A549 (cell line): ENCODE data around the gene CCDC167. TPM values are rescaled to one million over a fixed set of nuclear protein-coding genes. Genes with fewer than 3 reads are reported as not detected.
A peak's percentile ranks its signal among the peaks of the same experiment; 100 is the strongest.

Experiments
- ATAC-seq, 2 experiments: fragments of 200-7000 bp in 1 of 2; fragments of >200 bp in 1 of 2; cut with Nextera tagmentation in 1 of 2; cut with Tn5 transposase in 1 of 2; 3 replicates each; pipeline versions ENCODE4 v1.8.0 to v1.9.1; 2018 to 2020; ENCODE audit warnings: mild to moderate bottlenecking in 1 of 2, moderate library complexity in 1 of 2
- CTCF ChIA-PET: fragments of 300-600 bp; sonication (Branson Sonifier 250); formaldehyde crosslinking; extraction: SDS; loops from one replicate; lab custom pipeline; 2021; ENCODE audit warnings: antibody characterized with exemption, inconsistent platforms; lab: Yijun Ruan, JAX
- POLR2A ChIA-PET: fragments of 350-600 bp; formaldehyde crosslinking; extraction: SDS; loops from one replicate; lab custom pipeline; 2021; ENCODE audit warnings: antibody characterized with exemption, inconsistent platforms; lab: Yijun Ruan, JAX
- DNase-seq, 2 experiments: peaks; one replicate each; pipeline versions ENCODE4 v3.0.0 to v3.0.0-alpha.2; 2011 to 2016; ENCODE audit warnings: low read depth in 1 of 2, low spot score in 1 of 2
- FAIRE-seq: peaks from 2 replicates; lab custom pipeline; 2011; peaks lifted over from hg19 to GRCh38; lab: Jason Lieb, UNC
- H3K27ac ChIP-seq, 2 experiments: fragments of >200 bp; sonication (Bioruptor Twin); formaldehyde crosslinking; 3 replicates each; pipeline ENCODE4 v1.5.1; 2016 to 2017
- H3K4me1 ChIP-seq: fragments of >200 bp; sonication (Bioruptor Twin); formaldehyde crosslinking; 3 replicates; pipeline ENCODE4 v1.6.1; 2016
- H3K4me2 ChIP-seq: fragments of >200 bp; sonication (Bioruptor Twin); formaldehyde crosslinking; 3 replicates; pipeline ENCODE4 v1.6.1; 2016
- H3K4me3 ChIP-seq: fragments of >200 bp; sonication (Bioruptor Twin); formaldehyde crosslinking; 3 replicates; pipeline ENCODE4 v1.5.1; 2016
- H3K9me3 ChIP-seq: fragments of >200 bp; sonication (Bioruptor Twin); formaldehyde crosslinking; 3 replicates; pipeline ENCODE4 v1.6.1; 2016
- BHLHE40 ChIP-seq: IDR thresholded peaks from 2 replicates; pipeline ENCODE4 v1.6.1; 2012; ENCODE audit warnings: low read depth, low read length, inconsistent platforms
- CBX2 ChIP-seq: fragments of 200-600 bp; sonication (generic); IDR thresholded peaks from 2 replicates; pipeline ENCODE4 v1.6.1; 2016; ENCODE audit warnings: low read depth, mild to moderate bottlenecking, borderline replicate concordance
- CBX8 ChIP-seq: fragments of 200-600 bp; sonication (generic); IDR thresholded peaks from 2 replicates; pipeline ENCODE4 v1.6.1; 2016
- CHD2 ChIP-seq: fragments of 150-350 bp; IDR thresholded peaks from 2 replicates; pipeline ENCODE4 v1.6.1; 2014; ENCODE audit warnings: low read length; ENCODE audit not compliant: partially characterized antibody
- CTCF ChIP-seq: fragments of >200 bp; sonication (Bioruptor Twin); formaldehyde crosslinking; IDR thresholded peaks from 3 replicates; pipeline ENCODE4 v1.5.1; 2016
- EHF ChIP-seq: fragments of 250-450 bp; sonication (Bioruptor Pico); IDR thresholded peaks from 2 replicates; pipeline ENCODE4 v1.5.0; 2020; ENCODE audit warnings: mild to moderate bottlenecking
- EHMT2 ChIP-seq: fragments of 200-600 bp; sonication (generic); IDR thresholded peaks from 2 replicates; pipeline ENCODE4 v1.6.1; 2016; ENCODE audit warnings: antibody characterized with exemption, low read depth, mild to moderate bottlenecking, moderate library complexity
- EP300 ChIP-seq, 2 experiments: fragments of >200 bp; sonication (Bioruptor Twin); formaldehyde crosslinking; IDR thresholded peaks; 2 replicates in 1 of 2; 3 replicates in 1 of 2; pipeline ENCODE4 v1.6.1; 2016 to 2017
- GATA3 ChIP-seq: IDR thresholded peaks from 2 replicates; pipeline ENCODE4 v1.6.1; 2012; ENCODE audit warnings: borderline replicate concordance
- HES2 ChIP-seq: fragments of >200 bp; sonication (Bioruptor Twin); formaldehyde crosslinking; IDR thresholded peaks from 2 replicates; pipeline ENCODE4 v1.6.1; 2016
- JUN ChIP-seq, 2 experiments: fragments of >200 bp; sonication (Bioruptor Twin); formaldehyde crosslinking; IDR thresholded peaks; 2 replicates in 1 of 2; 3 replicates in 1 of 2; pipeline ENCODE4 v1.6.1; 2016 to 2017
- KDM5A ChIP-seq: fragments of 200-600 bp; sonication (generic); IDR thresholded peaks from 2 replicates; pipeline ENCODE4 v1.6.1; 2016; ENCODE audit warnings: antibody characterized with exemption, mild to moderate bottlenecking
- POLR2A ChIP-seq: IDR thresholded peaks from 2 replicates; pipeline ENCODE4 v1.6.1; 2012; ENCODE audit warnings: mild to moderate bottlenecking, low read length
- POLR2AphosphoS2 ChIP-seq: conservative IDR thresholded peaks from 2 replicates; pipeline ENCODE4 v1.6.1; 2012; ENCODE audit warnings: low read length, improper control_type of control experiment, inconsistent platforms
- RNF2 ChIP-seq: fragments of 200-600 bp; sonication (generic); IDR thresholded peaks from 2 replicates; pipeline ENCODE4 v1.6.1; 2016; ENCODE audit warnings: low read depth, mild to moderate bottlenecking, antibody characterized with exemption, moderate library complexity, borderline replicate concordance
- ZFP36 ChIP-seq: fragments of 450-650 bp; IDR thresholded peaks from 2 replicates; pipeline ENCODE4 v1.6.1; 2014; ENCODE audit warnings: borderline replicate concordance; ENCODE audit not compliant: partially characterized antibody
- ZNF302 ChIP-seq: fragments of 250-450 bp; sonication (Bioruptor Pico); IDR thresholded peaks from 2 replicates; pipeline ENCODE4 v1.9.0; 2021; ENCODE audit warnings: inconsistent platforms, mild to moderate bottlenecking, moderate library complexity
- polyA plus RNA-seq, 4 experiments: library from polyadenylated mRNA; depleted of rRNA in 3 of 4; stranded (reverse); fragments of >200 nt; fragmentation: RNase III in 1 of 4; extraction: RNeasy Plus Mini Kit Qiagen cat#74134 plus additional on column Dnase treatment in 1 of 4; gene quantifications; 2 replicates in 3 of 4; 3 replicates in 1 of 4; pipeline ENCODE4 v1.2.3, GENCODE V29; 2011 to 2017
- TF ChIP-seq, protein P1 (sequence below): IDR thresholded peaks from 2 replicates; pipeline ENCODE4 v1.6.1; 2012; ENCODE audit warnings: low read depth, borderline replicate concordance
- TF ChIP-seq, protein P2 (sequence below): fragments of >200 bp; sonication (Bioruptor Twin); formaldehyde crosslinking; IDR thresholded peaks from 3 replicates; pipeline ENCODE4 v1.6.1; 2016
- TF ChIP-seq, protein P3 (sequence below): IDR thresholded peaks from 2 replicates; pipeline ENCODE4 v1.6.1; 2012
- TF ChIP-seq, protein P4 (sequence below): fragments of 150-350 bp; IDR thresholded peaks from 2 replicates; pipeline ENCODE4 v1.6.1; 2014; ENCODE audit warnings: low read depth, mild to moderate bottlenecking, low read length

Gene CCDC167
- polyA plus RNA-seq, 2 of the 4 experiments (the other 2 are of a cell fraction) = 35.1 to 39.1 TPM

DNA sequence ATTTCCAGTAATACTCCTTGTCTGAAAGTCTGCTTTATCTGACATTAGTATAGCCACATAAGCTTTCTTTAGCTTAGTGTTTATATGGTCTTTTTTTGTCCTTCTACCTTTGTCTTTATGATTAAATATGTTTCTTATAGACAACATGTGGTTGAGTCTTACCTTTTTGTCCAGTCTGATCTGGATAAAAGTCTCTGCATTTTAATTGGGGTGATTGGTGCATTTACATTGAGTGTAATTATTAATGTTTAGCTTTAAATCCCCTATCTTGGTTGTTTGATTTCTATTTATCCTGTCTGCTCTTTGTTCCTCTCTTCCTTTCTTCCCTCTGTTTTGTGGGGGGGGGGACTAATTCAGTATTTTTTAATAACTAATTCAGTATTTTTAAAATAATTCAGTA lies 32.0 kb downstream of the CCDC167 start:
- Histone ChIP-seq H3K9me3 (peaks cover 2% of the 10 kb centered on the region; the same call in 1 of the 3 replicates), H3K27ac (no peak overlapping the region), H3K4me1 (no peaks in the 10 kb centered on the region), H3K4me2 (no peak overlapping the region), H3K4me3 (no peak overlapping the region)
- TF ChIP-seq EP300 (IDR thresholded peaks at IDR 0.05) (no peak), ZFP36 (no peak), CBX2 (no peak), KDM5A (no peak), CBX8 (no peak), POLR2AphosphoS2 (no peak), EHMT2 (no peak)
- TF ChIP-seq, protein P1, sequence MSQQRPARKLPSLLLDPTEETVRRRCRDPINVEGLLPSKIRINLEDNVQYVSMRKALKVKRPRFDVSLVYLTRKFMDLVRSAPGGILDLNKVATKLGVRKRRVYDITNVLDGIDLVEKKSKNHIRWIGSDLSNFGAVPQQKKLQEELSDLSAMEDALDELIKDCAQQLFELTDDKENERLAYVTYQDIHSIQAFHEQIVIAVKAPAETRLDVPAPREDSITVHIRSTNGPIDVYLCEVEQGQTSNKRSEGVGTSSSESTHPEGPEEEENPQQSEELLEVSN = no peak
- TF ChIP-seq, protein P2, sequence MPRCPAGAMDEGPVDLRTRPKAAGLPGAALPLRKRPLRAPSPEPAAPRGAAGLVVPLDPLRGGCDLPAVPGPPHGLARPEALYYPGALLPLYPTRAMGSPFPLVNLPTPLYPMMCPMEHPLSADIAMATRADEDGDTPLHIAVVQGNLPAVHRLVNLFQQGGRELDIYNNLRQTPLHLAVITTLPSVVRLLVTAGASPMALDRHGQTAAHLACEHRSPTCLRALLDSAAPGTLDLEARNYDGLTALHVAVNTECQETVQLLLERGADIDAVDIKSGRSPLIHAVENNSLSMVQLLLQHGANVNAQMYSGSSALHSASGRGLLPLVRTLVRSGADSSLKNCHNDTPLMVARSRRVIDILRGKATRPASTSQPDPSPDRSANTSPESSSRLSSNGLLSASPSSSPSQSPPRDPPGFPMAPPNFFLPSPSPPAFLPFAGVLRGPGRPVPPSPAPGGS = no peak
- FAIRE-seq (no peak), DNase-seq (no peak), ATAC-seq (no peak)
- ChIA-PET CTCF (no interaction called here), POLR2A (no interaction called here)

DNA sequence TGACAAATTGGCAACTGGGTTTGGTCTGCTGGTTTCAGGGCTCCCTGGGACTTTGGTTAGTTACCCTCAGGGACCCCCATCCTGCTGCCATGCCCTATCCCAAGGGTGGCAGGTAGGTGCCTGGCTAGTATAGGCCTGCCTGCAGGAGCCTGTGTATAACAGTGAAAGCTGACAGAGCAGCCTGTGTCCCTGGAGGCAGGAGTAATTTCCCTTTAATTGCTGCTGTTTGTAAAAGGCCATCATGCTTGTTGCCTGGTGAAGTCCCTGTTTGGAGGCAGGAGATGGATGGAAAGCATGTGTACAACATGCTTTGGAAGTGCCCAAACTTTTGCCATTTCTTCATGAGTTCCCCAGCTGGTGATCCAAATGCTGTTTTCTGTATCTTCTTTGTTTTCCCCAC lies 36.6 kb downstream of the CCDC167 start:
- ATAC-seq = peak in 1 of 2 experiments; percentile 47; a peak in 1 of 6 replicates
- DNase-seq = no peak
- CTCF ChIA-PET = interaction anchor here (0.8 to 2.0 kb wide), 3 partner anchors 8 to 138 kb away, joined by 3 to 5 read pairs (median 4); no protein-coding TSS in a partner anchor
- TF ChIP-seq GATA3 = no peak
- TF ChIP-seq, protein P3, sequence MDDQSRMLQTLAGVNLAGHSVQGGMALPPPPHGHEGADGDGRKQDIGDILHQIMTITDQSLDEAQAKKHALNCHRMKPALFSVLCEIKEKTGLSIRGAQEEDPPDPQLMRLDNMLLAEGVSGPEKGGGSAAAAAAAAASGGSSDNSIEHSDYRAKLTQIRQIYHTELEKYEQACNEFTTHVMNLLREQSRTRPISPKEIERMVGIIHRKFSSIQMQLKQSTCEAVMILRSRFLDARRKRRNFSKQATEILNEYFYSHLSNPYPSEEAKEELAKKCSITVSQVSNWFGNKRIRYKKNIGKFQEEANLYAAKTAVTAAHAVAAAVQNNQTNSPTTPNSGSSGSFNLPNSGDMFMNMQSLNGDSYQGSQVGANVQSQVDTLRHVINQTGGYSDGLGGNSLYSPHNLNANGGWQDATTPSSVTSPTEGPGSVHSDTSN = no peak
- no peak for TF ChIP-seq EP300 (IDR thresholded peaks at IDR 0.05)
- no peak for TF ChIP-seq CHD2
- TF ChIP-seq POLR2A = no peak
- TF ChIP-seq HES2 = no peak
- TF ChIP-seq RNF2 = no peak
- no peak for TF ChIP-seq ZNF302 (CRISPR knock-in tag)
- no peak for TF ChIP-seq JUN (IDR thresholded peaks at IDR 0.05)
- TF ChIP-seq EHF (CRISPR knock-in tag) = no peak
- TF ChIP-seq, protein P1 = no peak
- no peak for TF ChIP-seq BHLHE40
- no peak for TF ChIP-seq POLR2AphosphoS2
- TF ChIP-seq, protein P4, sequence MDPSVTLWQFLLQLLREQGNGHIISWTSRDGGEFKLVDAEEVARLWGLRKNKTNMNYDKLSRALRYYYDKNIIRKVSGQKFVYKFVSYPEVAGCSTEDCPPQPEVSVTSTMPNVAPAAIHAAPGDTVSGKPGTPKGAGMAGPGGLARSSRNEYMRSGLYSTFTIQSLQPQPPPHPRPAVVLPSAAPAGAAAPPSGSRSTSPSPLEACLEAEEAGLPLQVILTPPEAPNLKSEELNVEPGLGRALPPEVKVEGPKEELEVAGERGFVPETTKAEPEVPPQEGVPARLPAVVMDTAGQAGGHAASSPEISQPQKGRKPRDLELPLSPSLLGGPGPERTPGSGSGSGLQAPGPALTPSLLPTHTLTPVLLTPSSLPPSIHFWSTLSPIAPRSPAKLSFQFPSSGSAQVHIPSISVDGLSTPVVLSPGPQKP = no peak
- no peak for TF ChIP-seq CTCF
- FAIRE-seq = no peak
- Histone ChIP-seq H3K27ac (no peak overlapping the region), H3K4me1 (no peaks in the 10 kb centered on the region), H3K4me2 (no peak overlapping the region), H3K4me3 (no peak overlapping the region), H3K9me3 (peaks cover 2% of the 10 kb centered on the region; the same call in 1 of the 3 replicates)
- POLR2A ChIA-PET = no interaction called here
